GM13976 (cell line): ENCODE data around the gene TRPM1.

Source experiments
- DNase-seq: peaks from one replicate; pipeline ENCODE4 v3.0.0; 2012; ENCODE audit warnings: low spot score
- CTCF ChIP-seq: IDR thresholded peaks from 2 replicates; pipeline ENCODE4 v1.5.1; 2012; ENCODE audit warnings: borderline replicate concordance, mild to moderate bottlenecking; ENCODE audit not compliant: insufficient read depth; ENCODE audit errors: extremely low read depth, missing control alignments, control extremely low read depth
- in situ Hi-C: fragments of 300-500 bp; cut with MboI; formaldehyde crosslinking; loops from one replicate; pipeline ENCODE4 v1.12.0; 2022; ENCODE audit warnings: low sequenced_read_pairs, mixed read lengths, inconsistent platforms; ENCODE audit not compliant: unreplicated experiment

The TRPM1 gene

DNA sequence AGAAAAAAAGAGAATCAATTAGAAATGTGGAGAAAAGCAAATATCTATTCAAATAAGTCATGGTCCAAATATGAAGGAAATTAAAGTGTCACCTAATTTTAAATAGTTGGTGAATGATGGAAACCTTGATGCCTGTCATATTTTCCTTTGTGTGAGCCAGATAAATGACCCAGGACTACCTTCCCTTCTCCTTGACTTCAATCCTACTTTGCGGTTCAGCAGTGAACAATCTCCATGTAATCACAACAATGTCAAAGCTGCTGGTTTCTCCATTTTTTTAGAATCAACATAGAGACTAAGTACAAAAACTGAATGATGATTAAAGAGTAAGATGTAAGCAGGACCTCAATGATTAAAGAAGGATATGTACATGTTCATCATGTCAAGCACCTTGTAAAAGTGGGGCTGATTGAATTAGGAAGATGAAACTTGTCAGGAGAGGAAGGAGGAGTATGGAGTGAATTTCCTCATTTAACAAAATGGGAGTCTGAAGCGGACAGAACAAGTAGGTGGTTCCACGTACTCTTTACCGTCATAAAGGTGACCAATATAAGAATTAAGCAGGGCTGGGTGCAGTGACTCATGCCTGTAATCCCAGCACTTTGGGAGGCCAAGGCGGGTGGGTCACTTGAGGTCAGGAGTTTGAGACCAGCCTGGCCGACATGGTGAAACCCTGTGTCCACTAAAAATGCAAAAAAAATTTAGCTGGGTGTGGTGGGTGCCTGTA lies 43.1 kb downstream of the TRPM1 start:
- TF ChIP-seq CTCF: no peak

GRCh38 chr15:31051496-31052080 lies 49.9 kb downstream of the TRPM1 start:
- in situ Hi-C loops: no loop called here
- no peak for DNase-seq
- no peak for TF ChIP-seq CTCF

More for the DNA sequence above, 43.1 kb downstream of the TRPM1 start:
- in situ Hi-C loops: no loop called here
- no peak for DNase-seq

DNA sequence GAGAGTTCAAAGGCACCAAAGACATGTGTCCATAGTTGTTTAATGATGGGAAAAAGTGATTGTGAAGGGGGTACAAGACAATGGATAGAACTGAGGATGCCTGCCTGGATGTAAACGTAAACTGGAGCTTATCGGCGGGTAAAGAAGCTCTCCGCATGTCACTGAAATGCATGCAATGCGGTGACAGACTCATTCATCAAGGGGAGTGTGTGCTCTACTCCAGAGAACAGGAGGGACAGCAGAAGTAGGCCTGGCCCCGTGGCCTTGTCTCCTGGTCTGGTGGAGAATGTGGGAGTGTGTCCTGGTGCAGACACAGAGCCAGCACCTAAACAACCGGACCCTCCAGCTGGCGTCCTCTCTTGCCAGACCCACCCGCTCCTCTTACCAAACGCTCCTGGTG lies 50.6 kb downstream of the TRPM1 start:
- in situ Hi-C loops: no loop called here
- no peak for DNase-seq
- TF ChIP-seq CTCF: no peak

- in situ Hi-C loops: no loop called here
- DNase-seq: no peak
Observed at GRCh38 chr15:31049682-31050615, 51.6 kb downstream of the TRPM1 start.

DNA sequence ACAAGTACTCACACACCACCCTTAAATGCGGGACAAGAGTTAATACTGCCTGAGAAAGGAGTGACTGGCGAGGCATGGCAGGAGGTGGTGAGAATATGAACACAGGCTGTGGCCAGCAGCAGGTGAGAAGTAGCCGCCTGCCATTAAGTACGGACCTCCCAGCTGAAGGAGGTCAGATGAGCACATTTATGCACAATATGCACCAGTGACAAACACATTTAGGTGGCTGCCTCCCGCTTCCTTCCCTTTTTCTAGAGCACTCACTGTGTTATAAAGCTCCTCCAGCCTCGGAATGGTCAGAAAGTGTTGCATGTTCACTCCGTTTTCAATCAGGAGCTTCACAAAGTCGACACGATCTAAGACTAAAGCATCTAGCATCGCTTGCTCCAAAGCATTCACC lies 52.4 kb downstream of the TRPM1 start:
- in situ Hi-C loops: no loop called here
- DNase-seq: no peak
- no peak for TF ChIP-seq CTCF

More at GRCh38 chr15:31049682-31050615, 51.6 kb downstream of the TRPM1 start:
- TF ChIP-seq CTCF: no peak

DNA sequence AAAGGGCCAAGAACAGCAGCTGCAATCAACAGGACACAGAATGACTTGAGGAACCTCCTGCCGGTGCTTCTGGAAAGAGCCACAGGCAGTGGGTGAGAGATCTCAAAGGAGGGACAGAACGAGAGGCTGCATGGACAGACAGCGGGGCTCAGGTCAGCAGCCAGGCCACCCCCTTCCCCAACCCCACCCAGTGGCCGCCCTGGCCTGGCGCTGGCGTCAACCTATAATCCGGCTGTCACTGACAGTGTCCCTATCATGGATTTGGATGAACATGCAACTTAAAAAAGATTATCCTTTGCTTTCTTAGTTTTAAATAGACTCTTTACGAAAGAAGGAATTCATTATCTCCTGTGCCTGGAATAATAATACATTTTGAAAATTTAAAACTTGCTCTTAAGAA lies 54.1 kb downstream of the TRPM1 start:
- no peak for DNase-seq
- in situ Hi-C loops: no loop called here
- TF ChIP-seq CTCF: no peak
